ENCODE measurements around the gene AKAP11.

The AKAP11 gene

GRCh38 chr13:42275098-42275471, 3.1 kb downstream of the AKAP11 start:
- DNase-seq (ENCODE audit: low read depth), result no peak

- no peak for DNase-seq (ENCODE audit: low read depth)
Measured at GRCh38 chr13:42275506-42275905, 3.6 kb downstream of the AKAP11 start.

DNA sequence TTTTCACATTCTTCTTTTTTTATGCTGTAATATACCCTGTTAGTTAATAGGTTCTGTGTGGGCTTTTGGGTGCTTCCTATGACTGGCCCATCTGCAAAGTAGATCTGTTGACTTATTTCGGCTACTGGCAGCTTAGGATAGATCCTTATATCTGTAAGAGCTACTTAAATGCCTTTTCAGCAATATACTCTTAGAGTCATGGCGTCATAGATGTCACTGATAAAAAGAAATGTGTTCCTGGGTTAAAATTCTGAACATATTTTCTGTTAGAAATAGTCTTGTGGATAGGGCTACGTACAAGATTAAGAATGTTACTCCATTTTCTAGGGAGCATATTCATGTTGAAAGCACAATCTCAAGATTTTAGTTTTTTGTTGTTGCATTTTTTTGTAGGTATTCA, 4.7 kb downstream of the AKAP11 start:
- no peak for DNase-seq (ENCODE audit: low read depth)

DNA sequence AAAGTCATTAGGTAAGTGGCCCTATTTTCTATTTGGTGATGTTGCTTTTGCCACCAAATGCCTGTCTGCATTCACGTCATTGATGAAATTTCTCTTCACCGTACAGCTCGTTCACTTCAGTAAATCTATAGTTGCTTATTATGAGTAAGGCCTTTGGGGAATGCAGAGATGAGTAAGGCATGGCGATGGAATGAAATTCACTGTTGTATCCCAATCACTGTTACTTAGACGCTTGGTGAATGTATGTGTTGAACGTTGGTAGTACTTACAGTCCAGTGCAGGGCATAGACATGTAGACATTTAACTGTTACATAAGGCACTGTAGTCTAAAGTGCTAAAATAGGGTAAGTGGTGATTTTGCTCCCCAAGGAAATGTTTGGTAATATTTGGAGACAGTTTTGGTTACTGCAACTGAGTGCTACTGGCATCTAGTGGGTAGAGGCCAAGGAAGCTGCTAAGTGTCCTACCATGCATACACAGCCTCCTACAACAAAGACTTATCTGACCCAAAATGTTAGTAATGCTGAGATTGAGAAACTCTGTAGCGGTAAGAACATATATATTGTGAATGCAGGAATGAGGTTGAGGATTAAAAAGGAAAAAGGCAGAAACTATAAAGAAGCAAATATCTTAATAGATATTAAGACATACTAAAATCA, 5.8 kb downstream of the AKAP11 start:
- no peak for DNase-seq (ENCODE audit: low read depth)

DNA sequence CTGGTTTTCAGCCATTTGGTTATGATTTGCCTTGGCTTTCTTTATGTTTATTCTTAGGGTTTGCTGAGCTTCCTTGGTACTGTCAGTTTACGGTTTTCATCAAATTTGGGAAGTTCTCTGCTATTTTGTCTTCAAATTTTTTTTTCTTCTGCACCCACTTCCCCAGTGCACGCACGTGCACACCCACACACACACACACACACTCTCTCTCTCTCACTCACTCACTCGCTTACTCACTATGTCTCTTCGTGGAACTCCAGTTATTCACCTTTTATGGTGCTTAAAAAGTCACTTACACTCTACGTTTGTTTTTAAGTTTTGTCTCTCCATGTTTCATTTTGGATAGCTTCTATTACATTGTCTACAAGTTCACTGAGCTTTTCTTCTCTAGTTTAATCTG, 7.1 kb downstream of the AKAP11 start:
- DNase-seq (ENCODE audit: low read depth), result no peak

- no peak for DNase-seq (ENCODE audit: low read depth)
Measured at GRCh38 chr13:42279986-42280385, 8.0 kb downstream of the AKAP11 start.

DNA sequence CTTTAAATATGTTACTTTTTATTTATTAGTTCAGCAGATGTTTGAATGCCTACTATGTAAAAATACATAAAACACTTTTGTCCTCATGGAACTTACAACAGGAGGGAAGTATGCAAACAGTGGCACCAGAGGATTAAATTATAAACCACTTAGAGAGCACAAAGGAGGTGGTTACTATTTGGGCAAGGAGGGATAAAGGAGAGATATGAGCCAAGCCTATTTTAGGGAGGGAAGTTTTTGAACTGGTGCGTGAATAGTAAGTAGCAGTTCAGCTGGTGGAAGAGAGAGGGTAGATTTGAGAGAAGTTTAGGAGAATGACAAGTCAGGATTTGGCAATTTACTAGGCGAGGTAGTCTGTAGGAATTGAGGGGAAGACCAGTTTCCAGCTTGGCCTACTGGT, 8.6 kb downstream of the AKAP11 start:
- DNase-seq (ENCODE audit: low read depth), result no peak

DNA sequence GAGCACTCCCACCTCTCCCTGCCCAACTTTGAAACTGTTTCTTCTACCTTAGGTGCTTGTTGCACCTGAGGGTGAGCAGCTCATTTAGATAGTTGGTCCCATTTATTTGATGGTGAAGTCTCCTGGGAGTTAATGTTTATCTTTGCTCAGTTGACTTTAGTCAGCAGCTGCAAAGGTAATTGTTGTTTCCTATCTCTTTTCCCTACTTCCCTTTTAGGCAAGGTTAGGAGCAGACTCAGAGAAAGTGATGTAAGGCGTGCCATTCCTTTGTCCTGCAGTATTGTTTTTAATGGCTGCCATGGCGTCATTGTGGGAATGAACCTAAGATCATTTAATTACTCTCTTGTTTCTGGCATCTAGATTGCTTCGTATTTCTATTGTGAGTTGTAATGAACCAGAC, 11.6 kb downstream of the AKAP11 start:
- no peak for DNase-seq (ENCODE audit: low read depth)

- no peak for DNase-seq (ENCODE audit: low read depth)
Measured at GRCh38 chr13:42284068-42284467, 12.1 kb downstream of the AKAP11 start.

GRCh38 chr13:42298392-42298791, 26.4 kb downstream of the AKAP11 start:
- DNase-seq (ENCODE audit: low read depth), result no peak

- DNase-seq (ENCODE audit: low read depth), result no peak
Measured at GRCh38 chr13:42305503-42305902, 33.6 kb downstream of the AKAP11 start.

GRCh38 chr13:42307461-42307860, 35.5 kb downstream of the AKAP11 start:
- DNase-seq (ENCODE audit: low read depth), result no peak

GRCh38 chr13:42312817-42313431, 41.0 kb downstream of the AKAP11 start:
- no peak for DNase-seq (ENCODE audit: low read depth)

- DNase-seq (ENCODE audit: low read depth), result no peak
Measured at GRCh38 chr13:42318570-42318969, 46.6 kb downstream of the AKAP11 start.

DNA sequence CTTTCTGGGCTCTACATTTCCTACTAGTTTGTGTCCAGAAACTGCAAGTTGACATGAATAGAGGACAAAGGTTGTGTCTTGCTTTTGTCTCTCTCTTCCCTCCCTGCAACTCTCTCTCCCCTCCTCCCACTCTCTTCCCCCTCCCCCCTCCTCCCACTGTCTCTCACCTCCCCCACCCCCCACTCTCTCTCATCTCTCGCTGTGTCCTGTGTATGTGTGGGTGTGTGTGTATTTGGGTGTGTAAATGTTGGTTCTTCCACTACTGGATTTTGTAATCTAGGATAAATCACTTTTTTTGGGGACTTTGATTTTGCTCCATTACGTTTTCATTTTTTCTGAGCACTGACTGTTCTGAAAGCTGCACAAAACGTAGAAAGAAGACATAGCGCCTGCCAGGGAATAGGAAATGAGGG, 48.4 kb downstream of the AKAP11 start:
- no peak for DNase-seq (ENCODE audit: low read depth)

DNA sequence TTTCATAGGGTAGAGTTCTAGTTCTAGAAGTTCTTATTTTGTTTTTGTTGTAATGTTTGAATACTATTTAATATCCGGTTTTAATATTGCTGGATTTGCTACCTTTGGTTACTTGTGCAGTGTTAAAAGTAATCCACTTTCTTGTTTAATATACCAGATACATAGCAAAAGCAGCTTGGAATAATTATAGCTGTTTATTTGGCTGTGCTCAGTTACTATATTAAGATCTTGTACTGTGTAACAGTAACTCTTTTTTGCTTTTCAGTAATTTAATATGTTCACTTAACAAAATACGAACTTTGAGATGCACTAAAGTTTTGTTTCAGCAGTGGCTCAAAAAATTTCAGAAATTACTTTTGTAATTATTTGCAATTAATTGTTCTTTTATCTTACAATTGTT, 50.9 kb downstream of the AKAP11 start:
- DNase-seq (ENCODE audit: low read depth), result no peak

DNA sequence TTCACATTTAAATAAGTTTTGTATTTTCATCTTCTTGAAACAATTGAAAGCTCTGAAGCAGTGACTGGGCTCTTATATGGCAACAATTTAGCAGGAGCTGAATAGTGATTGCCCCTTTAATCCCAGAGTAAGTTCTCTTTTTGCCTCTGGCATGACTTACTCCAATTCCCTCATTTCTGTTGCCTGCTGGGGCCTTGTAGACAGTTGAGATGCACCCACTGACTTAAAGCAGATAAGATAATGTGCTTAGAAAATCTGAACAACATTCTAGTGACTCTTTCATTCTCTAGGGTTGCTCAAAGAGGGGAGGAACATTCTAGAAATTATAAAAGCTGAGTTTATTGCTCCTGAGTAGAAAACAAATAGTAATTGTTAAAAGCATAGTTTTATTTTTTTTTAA, 52.8 kb downstream of the AKAP11 start:
- no peak for DNase-seq (ENCODE audit: low read depth)

DNA sequence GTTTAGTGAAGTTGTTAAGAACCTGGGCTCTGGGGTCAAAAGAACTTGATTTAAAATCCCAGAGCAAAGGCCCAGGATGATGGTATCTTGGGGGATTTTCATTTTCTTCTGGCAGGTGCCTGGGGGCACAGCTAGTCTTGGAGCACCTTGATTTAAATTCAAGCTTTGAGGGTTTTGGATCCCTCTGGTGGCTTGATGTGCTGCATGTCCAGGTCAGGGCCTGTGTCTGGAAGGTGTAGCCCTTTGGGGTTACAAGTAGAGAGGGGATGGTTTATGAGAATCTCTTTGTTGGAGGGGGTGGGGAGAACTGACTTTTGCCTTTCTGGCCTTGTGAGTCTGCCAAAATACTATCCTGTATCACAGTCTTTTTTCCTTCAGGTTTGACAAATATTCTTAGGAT, 55.8 kb downstream of the AKAP11 start:
- DNase-seq (ENCODE audit: low read depth), result no peak

- DNase-seq (ENCODE audit: low read depth), result no peak
Measured at GRCh38 chr13:42328672-42329071, 56.7 kb downstream of the AKAP11 start.

DNA sequence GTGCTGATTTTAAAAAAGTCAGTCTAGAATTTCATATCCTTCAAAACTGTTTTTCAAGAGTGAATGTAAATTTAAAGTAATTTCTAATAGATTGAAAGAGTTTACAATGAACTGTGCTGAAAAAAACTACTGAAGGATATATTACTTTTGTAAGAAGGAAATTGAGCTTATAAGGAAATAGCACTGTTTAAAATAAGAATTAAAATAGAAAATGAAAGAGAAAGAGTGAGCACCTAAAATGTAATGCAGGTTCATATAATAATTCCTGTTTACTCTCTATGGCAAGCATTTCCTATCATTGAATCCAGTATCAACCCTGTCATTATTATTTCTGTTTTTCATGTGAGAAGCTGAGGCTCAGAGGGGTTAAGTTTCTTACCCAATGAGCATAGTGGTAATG, 57.3 kb downstream of the AKAP11 start:
- DNase-seq (ENCODE audit: low read depth), result no peak

GRCh38 chr13:42331009-42331408, 59.1 kb downstream of the AKAP11 start:
- no peak for DNase-seq (ENCODE audit: low read depth)

DNA sequence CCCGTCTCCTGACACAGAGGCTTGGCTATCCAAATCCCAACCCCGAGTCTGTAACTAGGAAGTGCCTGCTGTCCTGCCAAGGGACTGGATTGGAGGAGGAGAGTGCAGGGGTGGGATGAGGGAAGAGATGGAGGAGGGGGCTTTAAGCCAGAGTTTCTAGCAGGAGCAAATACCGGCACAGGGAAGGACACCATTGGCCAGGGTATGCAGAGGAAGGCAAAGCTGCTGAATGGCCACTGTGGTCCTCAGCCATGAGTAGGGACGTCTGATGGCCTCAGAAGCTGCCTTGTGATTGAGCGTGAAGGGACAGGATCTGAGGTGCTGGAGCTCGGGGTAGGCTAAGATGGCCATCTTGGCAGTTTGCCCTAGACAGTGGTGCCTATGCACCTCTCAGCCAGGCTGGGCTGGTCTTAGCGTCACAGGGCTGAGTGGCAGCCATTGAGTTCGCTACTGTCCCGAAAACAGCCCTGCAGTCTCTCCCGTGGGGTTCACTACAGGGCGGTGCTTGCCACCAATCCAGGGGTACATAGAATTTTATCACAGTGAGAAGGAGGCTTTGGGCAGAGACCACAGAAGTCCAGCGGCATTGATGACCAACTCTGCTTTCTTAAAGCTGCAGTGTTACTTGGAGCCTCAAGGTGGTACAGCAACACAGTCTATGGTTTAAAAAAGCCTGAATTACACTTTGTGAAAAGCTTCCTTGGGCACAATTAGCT, 61.8 kb downstream of the AKAP11 start:
- no peak for DNase-seq (ENCODE audit: low read depth)

GRCh38 chr13:42334329-42334706, 62.4 kb downstream of the AKAP11 start:
- DNase-seq (ENCODE audit: low read depth), result no peak
